ENCODE data around the gene KCTD2.

- TF ChIP-seq CTCF (IDR thresholded peaks at IDR 0.05; ENCODE audit: borderline replicate concordance, extremely low read depth, low read length, poor library complexity, severe bottlenecking) (no peak), EZH2 (IDR thresholded peaks at IDR 0.05; ENCODE audit: borderline replicate concordance, low read depth, low read length, severe bottlenecking) (no peak)
Measured at GRCh38 chr17:75077496-75078283, 30.7 kb downstream of the KCTD2 start.
